Dermis blood vessel endothelial cell (primary cell): ENCODE data around the gene TLE5. TPM values are rescaled to one million over a fixed set of nuclear protein-coding genes. Genes with fewer than 3 reads are reported as not detected.

ENCODE experiments used
- DNase-seq: peaks from one replicate; pipeline ENCODE4 v3.0.0; 2010
- total RNA-seq: library from RNA; depleted of rRNA; stranded (reverse); fragments of >200 nt; gene quantifications from 2 replicates; pipeline ENCODE4 v1.2.3, GENCODE V29; 2014

Gene TLE5, protein sequence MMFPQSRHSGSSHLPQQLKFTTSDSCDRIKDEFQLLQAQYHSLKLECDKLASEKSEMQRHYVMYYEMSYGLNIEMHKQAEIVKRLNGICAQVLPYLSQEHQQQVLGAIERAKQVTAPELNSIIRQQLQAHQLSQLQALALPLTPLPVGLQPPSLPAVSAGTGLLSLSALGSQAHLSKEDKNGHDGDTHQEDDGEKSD
- 81.7 and 147 TPM in 2 replicates for total RNA-seq

DNA sequence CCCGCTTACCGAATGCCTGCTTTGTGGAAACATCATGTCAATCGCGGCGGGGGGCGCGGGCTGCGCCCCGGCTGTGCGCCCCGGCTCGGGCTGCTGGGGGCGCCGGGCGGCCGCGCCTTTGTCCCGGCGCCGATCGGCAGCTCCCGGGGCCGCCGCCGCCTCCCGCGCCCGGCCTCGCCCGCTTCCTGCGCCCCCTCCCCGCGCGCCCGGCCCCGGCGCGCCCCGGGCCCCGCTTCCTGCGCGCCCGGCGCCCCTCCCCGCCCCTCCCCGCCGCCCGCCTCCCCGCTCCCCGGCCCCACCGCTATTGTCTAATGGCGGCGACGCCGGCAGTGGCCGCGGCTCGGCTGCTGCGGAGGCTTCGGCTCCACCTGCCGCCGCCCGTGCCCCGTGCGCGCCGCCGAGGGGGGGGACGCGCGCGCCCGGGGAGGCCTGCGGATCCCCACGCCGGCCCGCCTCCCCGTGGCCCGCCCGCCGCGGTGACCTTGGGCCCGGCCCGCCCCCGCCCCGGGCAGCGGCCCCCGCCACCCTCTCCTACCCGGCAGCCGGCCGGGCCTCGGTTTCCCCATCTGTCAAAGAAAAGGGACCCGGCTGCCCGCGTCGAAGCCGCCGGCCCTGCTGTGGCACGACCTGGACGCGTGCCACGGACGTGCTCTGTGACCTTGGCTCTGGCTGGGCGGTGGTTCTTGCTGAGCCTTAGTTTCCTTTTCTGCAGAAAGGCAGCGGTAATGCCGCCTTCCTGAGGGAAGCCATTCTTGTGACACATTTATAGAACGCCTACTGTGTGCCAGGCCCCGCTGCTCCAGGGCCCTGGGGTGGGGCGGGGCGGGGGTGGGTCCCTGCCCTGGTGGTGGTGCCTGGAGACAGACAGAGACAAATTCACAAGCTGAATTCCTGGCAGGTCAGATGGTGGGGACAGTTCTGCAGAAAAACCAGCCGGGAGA is at the start of gene TLE5:
Gene TLE5, minus strand, starts transcription at position 331 of the 941 bp plus-strand sequence. Its CDS starts 295 bp downstream, at position 36.
- peak; percentile 70 for DNase-seq

DNA sequence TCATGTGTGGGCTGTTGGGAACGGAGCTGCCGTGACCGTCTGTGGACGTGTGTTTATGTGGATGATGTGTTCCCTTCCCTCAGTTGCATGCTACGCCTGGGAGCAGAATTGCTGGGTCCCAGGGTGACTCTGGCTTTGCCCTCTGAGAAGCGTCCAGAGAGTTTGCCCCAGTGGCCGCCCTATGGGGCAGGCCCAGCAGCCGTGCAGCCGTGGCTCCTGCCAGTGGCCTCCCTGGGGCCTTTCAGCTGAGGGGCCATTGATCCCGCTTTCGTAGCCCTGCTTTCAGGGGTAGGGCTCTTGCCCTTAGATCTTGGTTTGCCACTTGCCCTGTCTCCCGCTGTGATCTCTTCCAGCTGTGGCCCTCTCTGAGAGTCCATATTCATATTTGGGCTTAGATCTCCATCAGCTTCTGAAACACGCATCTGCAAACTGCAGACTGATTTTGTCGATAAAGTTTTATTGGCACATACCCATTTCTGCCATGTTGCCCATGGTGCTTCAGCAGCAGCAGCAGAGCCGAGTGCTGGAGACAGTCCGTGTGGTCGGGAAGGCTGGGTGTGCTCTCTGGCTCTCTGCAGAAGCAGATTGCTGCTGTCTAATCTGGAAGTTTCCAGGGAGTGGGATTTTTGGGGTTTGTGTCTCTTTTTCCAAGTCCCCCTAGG is 49.4 kb upstream of the TLE5 start:
- no peak for DNase-seq

DNA sequence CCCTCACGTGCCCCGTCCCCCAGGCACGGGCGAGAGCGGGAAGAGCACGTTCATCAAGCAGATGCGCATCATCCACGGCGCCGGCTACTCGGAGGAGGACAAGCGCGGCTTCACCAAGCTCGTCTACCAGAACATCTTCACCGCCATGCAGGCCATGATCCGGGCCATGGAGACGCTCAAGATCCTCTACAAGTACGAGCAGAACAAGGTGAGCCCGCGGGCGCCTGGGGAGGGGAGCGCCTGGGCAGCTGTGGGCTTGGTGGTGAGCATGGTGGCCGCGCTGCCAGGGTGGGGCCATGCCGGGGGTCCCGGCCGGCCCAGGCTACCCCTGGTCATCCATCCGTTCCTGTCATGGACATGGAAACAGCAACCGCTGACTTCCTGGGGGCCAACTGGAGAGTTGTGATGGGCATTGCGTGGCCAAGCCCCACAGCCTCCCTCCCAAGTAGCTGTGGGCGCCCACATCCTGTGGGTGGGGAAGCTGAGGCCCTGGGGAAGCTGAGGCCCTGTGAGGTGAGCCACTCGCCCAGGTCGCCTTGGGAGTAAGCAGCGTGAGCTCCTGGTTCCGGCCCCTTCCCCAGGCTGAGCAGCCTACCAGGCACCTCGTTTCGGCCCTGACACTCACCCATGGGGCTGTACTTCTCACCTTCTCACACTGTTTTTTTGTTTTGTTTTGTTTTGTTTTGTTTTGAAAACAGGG is 48.0 kb upstream of the TLE5 start:
- no peak for DNase-seq

DNA sequence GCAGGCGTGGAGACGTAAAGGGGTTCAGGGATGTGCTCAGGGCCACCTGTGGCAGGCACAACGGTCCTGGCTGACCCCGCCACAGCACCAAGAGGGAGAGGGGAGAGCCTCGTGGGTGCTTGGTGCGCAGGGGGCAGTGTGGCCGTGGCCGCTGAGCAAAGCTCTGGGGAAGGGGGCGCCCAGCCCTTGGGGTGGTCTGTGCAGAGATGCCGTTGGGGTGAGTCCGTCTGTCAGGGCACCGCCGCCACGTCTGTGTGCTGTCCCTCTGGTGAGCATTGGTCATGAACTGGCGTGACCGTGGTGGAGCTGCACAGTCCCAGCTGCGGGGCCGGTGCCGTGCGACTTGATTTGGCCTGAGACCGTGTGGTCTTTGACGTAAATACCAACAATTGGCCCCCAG is 47.2 kb upstream of the TLE5 start:
- no peak for DNase-seq

DNA sequence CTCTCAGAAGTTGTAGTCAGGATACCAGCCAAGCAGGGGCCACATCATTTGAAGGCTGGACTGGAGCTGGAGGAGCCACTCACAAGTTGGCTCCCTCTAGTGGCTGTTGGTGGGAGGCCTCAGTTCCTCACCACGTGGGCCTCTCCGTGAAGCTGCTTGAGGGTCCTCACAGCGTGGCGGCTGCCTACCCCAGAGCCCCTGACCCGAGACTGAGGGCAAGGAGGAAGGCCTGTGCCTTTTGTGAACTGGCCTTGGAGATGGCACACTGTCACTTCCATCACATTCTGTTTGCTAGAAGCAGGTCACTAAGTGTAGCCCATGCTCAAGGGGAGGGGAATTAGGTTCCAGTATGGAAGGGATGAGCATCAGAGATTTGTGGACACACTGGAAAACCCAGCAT is 46.5 kb upstream of the TLE5 start:
- peak; percentile 83 for DNase-seq

DNA sequence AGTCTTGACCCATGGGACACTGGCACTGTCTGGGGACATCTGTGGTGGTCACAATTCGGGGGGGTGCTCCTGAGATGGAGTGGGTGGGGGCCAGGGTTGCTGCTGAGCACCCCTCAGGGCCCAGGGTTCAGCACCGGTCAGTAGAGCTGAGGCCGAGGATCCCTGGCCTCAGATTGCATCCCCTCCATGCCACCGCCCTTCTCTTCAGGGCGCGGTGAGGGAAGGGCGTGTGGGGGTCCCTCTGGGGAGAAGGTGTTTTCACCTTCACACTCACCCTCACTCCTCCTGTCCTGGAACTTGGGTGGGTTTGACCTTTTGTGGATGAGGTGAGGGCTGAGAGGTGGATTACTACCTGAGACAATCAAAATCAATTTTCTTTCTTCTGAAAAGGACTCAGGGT is 45.4 kb upstream of the TLE5 start:
- DNase-seq, result no peak

DNA sequence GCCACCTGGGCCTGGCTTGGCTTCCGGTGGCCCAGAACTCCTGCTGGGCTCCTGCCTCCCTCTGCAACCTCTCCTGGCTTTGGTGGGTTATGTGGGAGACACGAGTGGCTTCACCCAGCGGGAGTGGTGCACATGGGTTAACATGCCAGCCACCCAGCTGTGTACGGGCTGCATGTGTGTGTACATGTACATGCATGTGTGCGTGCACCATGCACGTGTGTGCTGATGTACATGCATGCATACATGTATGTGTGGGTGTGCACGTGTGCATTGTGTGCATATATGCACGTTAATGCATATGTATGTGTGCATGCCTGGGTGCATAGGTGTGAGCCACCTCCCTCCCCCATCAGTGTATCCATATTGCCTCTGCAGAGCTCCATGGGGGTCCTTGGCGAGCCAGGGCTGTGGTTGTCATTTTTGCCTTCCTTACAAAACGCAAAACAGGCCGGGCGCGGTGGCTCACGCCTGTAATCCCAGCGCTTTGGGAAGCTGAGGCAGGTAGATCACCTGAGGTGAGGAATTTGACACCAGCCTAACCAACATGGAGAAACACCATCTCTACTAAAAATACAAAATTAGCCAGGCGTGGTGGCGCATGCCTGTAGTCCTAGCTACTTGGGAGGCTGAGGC is 44.3 kb upstream of the TLE5 start:
- no peak for DNase-seq

DNA sequence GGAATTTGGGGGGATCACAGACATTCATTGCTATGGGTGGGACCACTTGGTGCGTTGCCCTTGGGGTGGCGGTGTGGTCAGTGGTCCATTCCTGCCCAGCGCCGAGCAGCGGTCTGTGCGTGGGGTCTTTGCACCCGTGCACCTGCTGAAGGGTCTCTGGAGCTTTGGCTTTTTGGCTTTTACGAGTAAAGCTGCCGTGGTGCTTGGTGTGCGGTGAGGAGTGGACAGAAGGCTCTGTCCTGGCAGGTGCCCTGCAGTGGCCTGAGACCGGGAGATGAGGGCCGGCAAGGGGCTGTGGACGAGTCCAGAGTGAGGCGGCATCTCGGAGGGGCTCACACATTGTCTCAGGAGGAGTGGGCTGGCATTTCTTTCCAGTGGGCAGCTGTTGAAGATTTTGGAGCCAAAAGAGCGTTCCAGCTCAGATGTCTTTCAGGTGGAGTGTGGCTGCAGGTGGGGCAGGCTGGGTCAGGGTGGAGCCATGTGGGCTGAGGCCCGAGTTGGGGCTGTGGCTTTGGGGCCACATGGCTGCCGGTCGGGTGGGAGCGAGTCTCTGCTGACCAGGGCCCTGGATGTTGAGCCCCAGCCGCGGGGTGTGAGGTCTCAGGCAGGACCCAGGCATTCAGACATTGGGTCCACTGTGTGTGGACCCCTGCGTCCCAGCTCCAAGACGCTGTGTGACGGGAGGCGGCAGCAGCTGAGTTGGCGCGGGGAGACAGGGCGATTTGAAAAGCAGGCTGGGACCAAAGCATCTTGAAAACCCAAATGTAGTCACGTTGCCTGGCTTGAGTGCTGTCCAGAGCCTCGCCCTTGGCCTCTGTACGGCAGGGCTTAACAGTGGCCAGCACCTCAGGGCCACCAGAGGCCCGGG is 43.6 kb upstream of the TLE5 start:
- no peak for DNase-seq

DNA sequence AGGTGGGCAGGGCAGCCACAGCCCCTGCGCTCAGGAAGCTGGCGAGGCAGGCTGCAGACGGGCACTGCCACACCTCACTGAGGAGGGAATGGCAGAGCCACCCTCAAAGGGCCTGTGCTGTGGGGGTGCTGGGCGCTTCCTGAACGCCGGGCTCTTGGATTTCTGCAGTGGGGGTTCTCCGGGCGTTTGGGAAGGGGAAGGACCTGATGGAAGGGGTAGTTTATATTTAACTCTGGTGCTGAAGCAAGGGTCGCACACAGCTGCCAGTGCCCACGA is 42.4 kb upstream of the TLE5 start:
- DNase-seq, result no peak

DNA sequence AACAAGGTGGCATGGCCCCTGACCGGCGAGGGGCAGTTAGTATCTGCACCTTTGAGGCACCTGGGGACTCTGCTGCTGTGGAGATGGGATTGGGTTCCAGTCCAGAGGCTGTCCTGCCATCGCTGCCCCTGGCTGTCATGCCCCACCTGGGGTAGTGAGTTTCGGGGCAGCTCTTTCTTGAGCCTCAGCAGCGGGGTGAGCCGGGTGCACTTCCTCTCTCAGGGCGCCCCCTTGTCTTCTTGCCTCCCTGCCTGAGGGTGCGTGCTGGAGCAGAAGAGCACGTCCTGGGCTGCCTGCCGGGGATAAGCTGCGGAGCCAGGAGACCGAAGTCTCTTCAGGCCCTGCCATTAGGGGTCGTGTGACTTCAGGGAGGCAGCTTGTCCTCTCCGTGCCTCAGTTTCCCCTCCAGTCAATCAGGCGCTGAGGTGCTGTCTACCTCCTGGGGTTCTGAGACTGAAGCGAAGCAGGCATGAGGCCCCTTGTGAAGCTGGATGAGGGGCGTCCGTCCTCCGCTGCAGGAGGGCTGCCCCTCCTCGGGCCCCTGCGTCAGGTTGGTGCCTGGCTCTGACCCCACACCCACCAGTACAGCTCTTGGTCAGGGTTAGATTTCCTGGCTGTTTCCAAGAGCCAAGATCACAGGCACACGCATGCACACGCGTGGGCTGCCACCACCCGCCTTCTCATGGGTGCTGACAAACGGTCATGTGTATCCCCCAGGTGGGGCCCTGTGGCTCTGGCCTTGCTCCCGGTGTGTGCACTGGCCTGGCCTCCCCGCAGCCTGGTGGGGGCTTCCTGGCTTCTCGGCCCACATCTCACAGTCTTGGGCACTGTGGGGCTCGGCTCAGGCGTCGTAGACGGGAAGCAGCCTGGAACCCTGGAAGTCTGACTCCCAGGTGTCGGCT is 40.2 kb upstream of the TLE5 start:
- DNase-seq, result no peak

DNA sequence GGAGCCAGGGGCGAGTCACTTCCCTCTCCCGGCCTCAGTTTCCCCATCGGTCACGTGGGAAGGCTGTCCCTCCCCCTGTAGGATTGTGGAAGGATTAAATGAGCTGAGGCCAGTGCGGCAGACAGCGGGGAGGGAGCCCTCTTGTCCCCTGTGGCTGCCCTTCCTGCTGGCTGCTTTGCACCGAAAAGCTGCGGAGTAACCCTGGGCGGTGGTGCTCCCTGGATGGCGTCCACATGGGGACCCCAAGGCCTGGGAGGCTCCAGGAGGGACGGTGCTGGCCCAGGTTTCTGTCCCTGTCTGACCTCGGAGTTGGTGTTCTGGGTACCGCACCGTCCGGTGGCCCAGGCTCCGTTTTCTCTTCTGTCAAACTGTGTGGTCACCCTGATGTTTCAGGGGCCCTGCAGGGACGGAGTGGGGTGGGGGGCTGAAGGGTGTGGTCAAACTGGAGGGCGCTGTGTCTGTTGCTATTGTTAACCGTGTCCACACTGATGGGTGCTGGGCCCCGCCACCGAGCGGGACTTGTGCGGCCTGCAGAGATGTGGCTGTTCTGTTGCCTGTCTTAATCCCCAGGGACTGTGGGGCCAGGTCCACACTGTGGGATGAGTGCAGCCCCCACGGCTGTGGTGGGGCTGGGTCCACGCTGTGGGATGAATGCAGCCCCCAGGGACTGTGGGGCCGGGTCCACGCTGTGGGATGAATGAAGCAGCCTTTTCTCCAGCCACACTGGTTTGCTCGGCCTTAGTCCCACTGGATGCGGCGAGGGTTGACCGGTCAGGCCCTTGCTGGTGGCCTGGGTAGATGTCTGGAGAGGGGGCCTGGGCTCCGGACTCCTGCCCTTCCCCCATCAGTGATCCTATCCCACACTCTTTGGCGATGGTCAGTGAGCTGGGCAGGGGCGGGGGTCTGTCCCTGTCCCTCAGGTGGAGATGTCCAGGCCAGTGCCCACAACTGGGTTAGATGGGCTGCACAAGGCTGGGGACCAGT is 38.7 kb upstream of the TLE5 start:
- no peak for DNase-seq

DNA sequence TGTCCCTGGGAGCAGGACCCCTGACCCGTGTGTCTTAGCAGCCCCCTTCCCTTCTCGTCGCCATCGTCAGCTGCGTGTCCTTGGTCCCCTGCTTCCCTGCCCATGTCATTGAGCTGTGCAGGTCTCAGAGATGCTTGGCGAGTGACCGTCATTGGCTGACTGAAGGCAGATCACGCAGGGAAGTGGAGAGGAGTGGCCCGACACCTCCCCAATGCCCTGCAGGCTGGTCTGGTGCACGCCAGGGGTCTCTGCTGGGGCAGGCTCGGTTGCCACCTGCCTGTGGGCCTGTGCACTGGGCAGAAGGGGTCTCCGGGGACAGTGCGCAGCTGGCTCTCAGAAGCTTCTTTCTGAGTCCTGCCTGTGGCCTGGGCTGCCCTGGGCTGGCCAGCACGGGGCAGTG is 38.0 kb upstream of the TLE5 start:
- DNase-seq, result no peak

DNA sequence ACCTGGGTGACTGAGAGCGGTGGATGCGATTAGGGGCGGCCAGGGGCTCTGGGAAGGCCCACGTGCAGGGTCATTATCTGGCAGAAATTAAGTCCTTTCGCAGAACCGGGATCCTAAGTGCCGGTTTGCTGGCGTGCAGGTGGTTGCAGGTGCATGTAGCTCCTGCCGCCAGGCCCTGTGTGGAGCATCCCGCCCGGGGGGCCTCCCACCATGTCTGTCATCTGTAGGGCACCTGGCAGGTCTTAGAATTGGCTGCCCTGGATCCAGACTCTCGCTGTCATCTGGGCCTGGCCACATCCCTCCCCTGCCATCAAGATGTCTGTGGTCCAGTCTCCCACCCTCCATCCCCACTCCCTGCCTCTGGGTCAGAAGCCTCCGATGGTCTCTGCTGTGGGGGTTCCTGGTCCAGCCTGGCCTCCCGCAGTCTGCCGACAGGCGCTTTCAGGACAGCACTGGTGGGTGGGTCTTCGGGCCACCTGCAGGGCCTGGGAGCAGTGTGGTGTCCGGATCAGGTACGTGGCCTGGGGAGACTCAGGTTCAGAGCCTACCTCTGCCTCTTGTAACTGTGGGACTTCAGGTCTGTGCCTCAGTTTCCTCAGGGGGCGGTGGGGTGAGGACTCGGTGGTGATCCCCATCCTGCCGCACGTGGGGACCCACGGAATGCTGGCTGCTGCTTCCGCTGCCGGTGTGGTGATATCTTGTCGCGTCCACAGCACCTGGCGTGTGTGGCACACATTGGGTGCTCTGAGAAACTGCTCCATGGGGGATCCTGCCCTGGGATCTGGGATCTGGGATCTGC is 37.3 kb upstream of the TLE5 start:
- no peak for DNase-seq

DNA sequence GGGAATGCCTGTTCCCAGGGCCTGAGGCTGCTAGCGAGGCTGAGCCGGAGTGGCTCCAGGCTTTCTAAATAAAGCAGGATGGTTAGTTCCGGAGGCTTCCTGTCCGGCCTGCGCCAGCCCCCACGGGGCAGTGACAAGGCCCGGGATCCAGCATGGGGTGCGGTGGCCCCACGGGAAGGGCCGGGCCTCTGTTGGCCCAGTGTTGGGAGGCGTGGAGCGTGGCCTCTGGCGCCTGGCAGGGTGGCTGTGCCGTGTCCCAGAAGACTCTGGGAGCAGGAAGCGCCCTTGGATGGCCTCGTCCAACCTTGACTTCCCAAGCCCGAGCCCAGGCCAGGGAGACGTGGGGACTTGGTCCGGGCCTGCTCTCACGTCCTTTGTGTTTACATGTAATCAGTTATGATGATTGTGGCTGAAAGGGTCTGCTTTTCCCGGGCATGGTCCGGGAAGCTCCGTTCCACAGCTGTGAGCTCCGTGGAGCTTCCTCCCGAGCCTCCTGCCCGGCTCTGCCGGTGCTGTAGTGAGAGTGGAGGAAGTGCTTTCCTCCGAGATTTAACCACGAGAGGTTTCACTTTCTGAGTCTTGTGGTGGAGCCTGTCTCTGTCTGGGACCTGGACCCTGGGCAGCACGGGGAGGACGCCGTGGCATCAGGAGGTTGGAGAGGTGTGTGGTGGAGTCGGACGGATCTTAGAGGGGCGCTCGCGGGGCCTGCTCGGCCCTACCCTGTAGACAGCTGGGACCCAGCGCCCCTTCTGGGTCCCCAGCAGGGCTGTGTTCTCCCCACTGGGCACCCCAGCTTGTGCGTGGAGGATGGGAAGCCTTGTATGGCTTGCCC is 36.4 kb upstream of the TLE5 start:
- peak; percentile 45 for DNase-seq

DNA sequence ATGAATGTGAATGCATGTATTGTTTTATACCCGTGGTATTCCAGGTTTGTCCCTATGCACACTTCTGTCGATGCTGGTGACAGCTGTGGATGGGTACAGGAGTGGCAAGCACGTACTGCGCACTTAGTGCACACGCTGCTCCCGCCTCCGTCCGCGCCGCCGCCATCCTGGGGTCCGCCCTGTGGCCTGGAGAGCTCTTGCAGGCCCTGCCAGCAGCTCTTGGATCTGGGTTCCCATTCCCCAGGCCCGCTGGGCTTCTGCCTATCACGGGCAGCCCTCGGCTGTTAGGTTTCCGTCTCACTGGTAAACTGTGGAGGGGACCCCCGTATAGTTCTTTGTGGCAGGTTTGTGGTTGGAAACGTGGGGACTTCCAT is 35.8 kb upstream of the TLE5 start:
- DNase-seq, result peak; percentile 53

DNA sequence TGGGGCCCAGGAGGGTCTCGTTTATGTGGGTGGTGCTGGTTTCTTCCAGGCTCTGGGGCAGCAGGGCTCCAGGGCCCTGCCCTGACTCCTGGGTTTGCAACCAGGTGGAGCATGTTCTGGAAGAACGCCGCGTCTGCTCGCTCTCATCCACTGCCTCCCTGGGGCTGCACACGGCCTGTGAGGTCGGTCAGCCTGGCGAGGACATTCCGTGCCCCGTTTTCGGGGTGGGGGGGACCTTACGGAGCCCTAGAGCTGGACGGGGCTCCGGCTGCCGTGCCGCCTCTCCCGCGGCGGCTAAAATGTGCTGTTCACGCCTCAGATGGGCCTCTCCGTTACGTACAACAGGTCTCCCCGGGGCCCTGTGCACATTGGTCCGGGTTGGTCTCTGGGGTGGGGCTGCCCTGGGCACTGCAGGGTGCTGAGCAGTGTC is 35.2 kb upstream of the TLE5 start:
- DNase-seq, result no peak

DNA sequence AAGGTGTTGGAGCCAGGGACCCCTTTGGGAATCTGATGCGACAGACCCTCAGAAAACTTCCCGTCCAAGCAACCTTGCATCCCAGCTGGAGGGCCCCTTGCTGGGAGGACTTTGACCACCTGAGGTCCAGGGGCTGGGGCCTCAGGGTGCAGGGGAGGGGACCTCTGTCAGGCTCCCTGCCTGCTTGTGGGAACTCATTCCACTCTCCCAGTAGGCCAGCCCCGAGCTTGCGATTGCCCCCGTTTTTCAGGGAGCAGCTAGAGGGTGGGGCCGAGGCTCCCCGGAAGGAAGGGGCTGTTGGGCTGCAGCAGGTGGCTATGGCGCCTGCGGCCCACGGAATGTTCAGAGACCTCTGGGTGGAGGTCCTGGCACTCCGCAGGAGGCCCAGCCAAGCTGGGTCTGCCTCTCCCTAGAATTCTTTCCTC is 34.6 kb upstream of the TLE5 start:
- DNase-seq, result no peak
